ENCODE results near the gene PPP1R2C.

Gene PPP1R2C

GRCh38 chrX:42748067-42748850 is 29.7 kb downstream of the PPP1R2C start:
- no peak for DNase-seq

DNA sequence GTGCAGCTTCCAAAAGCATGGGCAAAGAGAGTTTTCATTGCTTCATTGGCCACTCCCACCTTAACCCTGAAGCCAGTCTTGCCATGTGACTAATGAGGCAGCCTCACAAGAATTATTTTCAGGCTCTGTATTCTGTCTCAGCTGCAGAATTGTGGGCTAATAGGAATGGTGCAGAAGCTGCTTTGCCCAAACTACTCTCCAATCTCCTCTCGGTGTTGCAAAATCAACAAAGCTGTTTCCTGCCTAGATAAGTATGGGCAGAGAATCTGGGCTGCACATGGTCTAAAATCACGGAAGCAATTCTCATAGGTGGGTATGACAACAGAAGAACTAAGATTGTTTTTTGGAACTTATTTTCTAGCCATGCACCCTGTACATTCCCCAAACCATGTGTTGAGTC is 31.4 kb downstream of the PPP1R2C start:
- DNase-seq, result no peak

DNA sequence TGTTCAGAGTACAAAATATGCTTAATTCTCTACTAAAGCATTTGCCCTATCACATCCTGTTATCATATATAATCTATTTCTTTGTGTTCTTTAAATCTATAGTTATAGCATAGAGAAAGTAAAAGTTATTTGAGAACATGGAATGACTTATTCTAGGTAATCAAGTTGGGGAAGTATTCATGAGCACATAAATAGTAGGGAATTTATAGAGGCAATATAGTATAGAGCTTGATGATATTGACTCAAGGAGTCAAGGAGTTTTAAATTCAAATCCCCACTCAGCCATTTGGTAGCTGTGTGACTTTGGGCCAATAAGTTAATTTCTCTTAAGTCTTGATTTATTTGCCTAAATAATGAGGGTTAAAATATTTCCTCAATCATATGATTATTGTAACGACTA is 37.5 kb downstream of the PPP1R2C start:
- DNase-seq, result no peak

- DNase-seq, result no peak
These were observed 38.2 kb downstream of the PPP1R2C start for GRCh38 chrX:42739741-42740140.

GRCh38 chrX:42739258-42739657 is 38.7 kb downstream of the PPP1R2C start:
- no peak for DNase-seq

GRCh38 chrX:42738552-42738951 is 39.4 kb downstream of the PPP1R2C start:
- no peak for DNase-seq

DNA sequence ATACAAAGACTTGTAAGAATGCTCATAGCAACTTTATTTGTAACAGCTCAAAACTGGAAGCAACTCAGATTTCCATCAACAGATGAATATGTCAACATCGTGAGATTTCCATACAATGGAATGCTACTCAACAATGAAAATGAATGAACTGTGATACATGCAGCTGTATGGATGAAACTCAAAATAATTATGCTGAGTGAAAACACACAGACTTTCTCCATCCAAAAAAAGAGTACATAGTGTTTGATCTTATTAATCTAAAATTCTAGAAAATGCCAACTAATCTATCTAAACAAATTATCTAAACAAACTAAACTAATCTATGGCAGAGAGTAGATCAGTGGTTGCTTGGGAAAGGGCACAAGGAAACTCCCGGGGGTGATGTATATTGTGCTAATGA is 42.7 kb downstream of the PPP1R2C start:
- DNase-seq, result no peak

- DNase-seq, result no peak
These were observed 45.5 kb downstream of the PPP1R2C start for GRCh38 chrX:42732506-42732905.
